Measurements from ENCODE around the gene USH1G.

DNA sequence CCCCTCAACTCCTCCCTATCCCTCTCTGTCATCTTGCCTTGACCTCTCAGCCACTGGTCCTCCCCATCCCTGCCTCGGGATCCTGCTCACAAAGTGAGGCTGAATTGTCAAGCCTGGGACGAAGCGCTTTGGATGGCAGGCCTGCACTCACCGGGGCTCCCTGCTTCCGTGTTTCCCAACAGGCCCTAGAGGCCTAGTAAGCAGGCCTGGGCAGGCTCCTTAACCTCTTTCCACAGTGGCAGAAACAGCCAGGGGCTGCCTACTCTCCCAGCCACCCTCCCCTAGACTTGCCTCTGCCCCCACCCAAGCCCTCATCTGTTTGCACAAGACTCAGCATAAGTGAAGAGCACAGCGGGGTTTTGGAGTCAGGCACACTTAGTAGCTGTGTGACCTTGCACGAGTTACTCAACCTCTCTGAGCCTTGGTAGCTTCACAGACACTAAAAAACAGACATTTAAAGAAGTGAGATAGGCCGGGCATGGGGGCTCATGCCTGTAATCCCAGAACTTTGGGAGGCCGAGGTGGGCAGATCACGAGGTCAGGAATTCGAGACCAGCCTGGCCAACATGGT lies 24.6 kb downstream of the USH1G start:
- TF ChIP-seq ELF4 (IDR thresholded peaks at IDR 0.05) = no peak
- no peak for TF ChIP-seq FOXK2 (IDR thresholded peaks at IDR 0.05)
- no peak for TF ChIP-seq SUZ12 (IDR thresholded peaks at IDR 0.05)
